ENCODE measurements around the gene DACH1.

DACH1 gene

DNA sequence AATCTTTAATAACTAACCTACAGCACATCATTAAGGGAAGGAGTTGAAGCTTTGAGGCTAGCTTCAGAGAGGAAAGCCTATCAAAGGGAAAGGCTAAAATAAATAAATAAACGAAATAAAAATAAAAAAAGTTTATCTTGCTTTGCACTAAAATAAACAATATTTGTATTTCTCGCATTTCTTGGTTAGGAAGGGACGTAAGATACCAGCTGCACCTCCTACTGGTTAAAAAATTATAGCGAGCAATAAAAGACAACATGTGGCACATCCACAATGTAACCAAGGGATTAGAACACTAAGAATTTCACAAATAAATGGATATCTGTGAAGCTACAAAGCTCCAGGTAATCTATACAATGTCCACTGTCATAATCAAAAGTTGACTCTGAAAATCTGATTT lies 194.5 kb downstream of the DACH1 start (continued):
- TF ChIP-seq POU6F1 (CRISPR knock-in tag; IDR thresholded peaks at IDR 0.05; ENCODE audit: borderline replicate concordance, low read depth) (no peak), SNAI2 (CRISPR knock-in tag; IDR thresholded peaks at IDR 0.05) (no peak), ZFP30 (CRISPR knock-in tag; IDR thresholded peaks at IDR 0.05) (no peak)

DNA sequence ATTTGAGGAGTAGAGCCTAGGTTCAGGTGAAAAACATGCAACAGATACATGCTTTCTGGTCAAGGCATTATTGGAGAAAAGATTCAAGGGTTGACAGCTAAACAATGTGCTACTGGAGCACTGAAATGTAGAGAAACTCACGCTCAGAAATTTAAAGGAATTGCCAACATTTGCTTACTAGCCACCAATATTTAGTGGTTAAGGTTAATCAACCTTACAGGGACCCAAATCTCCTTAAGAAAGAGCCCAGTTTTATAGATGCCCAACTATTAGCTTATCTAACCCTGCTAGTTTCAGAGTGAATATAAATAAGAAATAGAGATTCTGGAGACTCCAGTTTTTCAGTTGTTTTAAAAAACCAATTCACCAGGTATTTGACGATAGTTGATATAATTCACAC lies 203.6 kb downstream of the DACH1 start:
- TF ChIP-seq CSDC2 (CRISPR knock-in tag; IDR thresholded peaks at IDR 0.05) (no peak), POU6F1 (CRISPR knock-in tag; IDR thresholded peaks at IDR 0.05; ENCODE audit: borderline replicate concordance, low read depth) (no peak), ESRRG (CRISPR knock-in tag; IDR thresholded peaks at IDR 0.05) (no peak), SNAI2 (CRISPR knock-in tag; IDR thresholded peaks at IDR 0.05) (no peak), ZNF70 (CRISPR knock-in tag; IDR thresholded peaks at IDR 0.05) (no peak), PPARA (CRISPR knock-in tag; IDR thresholded peaks at IDR 0.05; ENCODE audit: borderline replicate concordance) (no peak), ZFP30 (CRISPR knock-in tag; IDR thresholded peaks at IDR 0.05) (no peak), ISL1 (CRISPR knock-in tag; IDR thresholded peaks at IDR 0.05) (no peak), OSR1 (CRISPR knock-in tag; IDR thresholded peaks at IDR 0.05) (no peak), CSRNP3 (CRISPR knock-in tag; IDR thresholded peaks at IDR 0.05) (no peak), RARB (CRISPR knock-in tag; IDR thresholded peaks at IDR 0.05) (no peak), GLIS3 (CRISPR knock-in tag; IDR thresholded peaks at IDR 0.05) (no peak), TOX (CRISPR knock-in tag; IDR thresholded peaks at IDR 0.05; ENCODE audit: borderline replicate concordance) (no peak), ZC3H10 (CRISPR knock-in tag; IDR thresholded peaks at IDR 0.05) (no peak), ZNF8 (CRISPR knock-in tag; IDR thresholded peaks at IDR 0.05) (no peak)
- ATAC-seq: no peak

DNA sequence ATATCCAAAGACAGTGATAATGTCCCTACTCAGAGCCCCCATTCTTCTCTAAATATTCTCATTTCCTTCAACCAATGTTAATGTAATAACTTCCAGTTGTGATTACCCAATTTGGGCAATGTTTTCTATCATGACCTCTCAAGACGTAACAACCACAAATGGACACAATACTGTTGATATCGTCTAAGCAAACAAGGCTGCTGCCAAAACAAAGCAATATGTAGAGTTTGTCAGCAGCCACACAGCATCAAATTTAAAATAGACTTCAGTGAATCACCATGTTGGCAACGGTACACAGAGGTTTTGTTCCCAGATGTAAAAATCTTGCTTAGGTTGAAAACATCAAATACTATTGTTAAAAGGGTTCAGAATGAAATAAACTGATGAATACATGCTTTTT lies 205.1 kb downstream of the DACH1 start:
- TF ChIP-seq GLIS3 (CRISPR knock-in tag; IDR thresholded peaks at IDR 0.05) (no peak), ESRRG (CRISPR knock-in tag; IDR thresholded peaks at IDR 0.05) (no peak), ISL1 (CRISPR knock-in tag; IDR thresholded peaks at IDR 0.05) (peak; percentile 70), TCF4 (CRISPR knock-in tag; IDR thresholded peaks at IDR 0.05; ENCODE audit: borderline replicate concordance) (0 out of 2 replicates have a peak, but pooled peaks have one; percentile 9)
- no peak; the same call in 2 of the 3 replicates for ATAC-seq

DNA sequence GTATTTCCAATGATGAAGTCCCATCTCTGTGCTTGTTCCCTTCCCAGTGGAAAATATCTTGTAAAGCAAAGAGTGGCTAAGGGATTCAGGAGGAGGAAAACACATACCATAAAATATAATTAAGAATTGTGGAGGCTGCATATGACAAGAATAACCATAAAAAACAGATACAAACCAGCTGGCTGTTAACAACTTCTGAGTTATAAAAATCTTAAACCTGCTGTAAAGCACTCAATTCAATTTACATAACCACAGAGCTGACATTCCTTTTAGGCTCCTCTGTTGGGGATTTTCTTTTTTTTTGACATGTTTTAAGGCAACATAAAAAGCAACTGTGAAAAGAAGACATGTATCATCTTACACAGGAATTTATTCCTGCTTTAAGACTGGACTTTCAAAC lies 207.6 kb downstream of the DACH1 start:
- peak; percentile 70 for ATAC-seq
- TF ChIP-seq ISL1 (CRISPR knock-in tag; IDR thresholded peaks at IDR 0.05): peak; percentile 78
- no peak for TF ChIP-seq ZNF8 (CRISPR knock-in tag; IDR thresholded peaks at IDR 0.05)

DNA sequence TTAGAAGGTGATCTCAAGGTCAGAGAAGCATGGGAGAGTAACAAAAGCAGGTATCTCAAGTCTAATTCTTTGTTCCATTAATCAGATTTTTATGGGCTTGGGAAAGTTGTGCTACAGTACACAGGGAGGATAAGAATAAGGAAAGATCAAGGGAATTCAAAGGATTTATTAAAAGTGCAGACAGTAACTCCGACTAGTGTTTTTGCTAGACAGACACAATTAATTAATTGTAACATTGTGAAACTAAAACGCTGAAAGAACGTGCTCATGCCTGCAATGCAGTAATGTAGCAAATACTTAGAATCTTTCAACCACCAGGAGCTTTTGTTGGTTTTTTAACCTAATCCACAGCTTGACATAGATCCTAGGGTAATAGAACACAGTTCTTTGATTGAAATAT lies 221.5 kb downstream of the DACH1 start:
- ATAC-seq: no peak
- TF ChIP-seq BACH2 (CRISPR knock-in tag; IDR thresholded peaks at IDR 0.05; ENCODE audit: borderline replicate concordance) (no peak), ZFP30 (CRISPR knock-in tag; IDR thresholded peaks at IDR 0.05) (no peak), ZFP3 (CRISPR knock-in tag; IDR thresholded peaks at IDR 0.05) (no peak), TOX (CRISPR knock-in tag; IDR thresholded peaks at IDR 0.05; ENCODE audit: borderline replicate concordance) (no peak), ZC3H10 (CRISPR knock-in tag; IDR thresholded peaks at IDR 0.05) (no peak), ESRRG (CRISPR knock-in tag; IDR thresholded peaks at IDR 0.05) (no peak), ISL1 (CRISPR knock-in tag; IDR thresholded peaks at IDR 0.05) (no peak), CSRNP3 (CRISPR knock-in tag; IDR thresholded peaks at IDR 0.05) (no peak), SNAI2 (CRISPR knock-in tag; IDR thresholded peaks at IDR 0.05) (no peak), CREB5 (CRISPR knock-in tag; IDR thresholded peaks at IDR 0.05; ENCODE audit: low read depth) (no peak), PATZ1 (CRISPR knock-in tag; IDR thresholded peaks at IDR 0.05; ENCODE audit: borderline replicate concordance) (no peak)
- TF ChIP-seq, protein P1, sequence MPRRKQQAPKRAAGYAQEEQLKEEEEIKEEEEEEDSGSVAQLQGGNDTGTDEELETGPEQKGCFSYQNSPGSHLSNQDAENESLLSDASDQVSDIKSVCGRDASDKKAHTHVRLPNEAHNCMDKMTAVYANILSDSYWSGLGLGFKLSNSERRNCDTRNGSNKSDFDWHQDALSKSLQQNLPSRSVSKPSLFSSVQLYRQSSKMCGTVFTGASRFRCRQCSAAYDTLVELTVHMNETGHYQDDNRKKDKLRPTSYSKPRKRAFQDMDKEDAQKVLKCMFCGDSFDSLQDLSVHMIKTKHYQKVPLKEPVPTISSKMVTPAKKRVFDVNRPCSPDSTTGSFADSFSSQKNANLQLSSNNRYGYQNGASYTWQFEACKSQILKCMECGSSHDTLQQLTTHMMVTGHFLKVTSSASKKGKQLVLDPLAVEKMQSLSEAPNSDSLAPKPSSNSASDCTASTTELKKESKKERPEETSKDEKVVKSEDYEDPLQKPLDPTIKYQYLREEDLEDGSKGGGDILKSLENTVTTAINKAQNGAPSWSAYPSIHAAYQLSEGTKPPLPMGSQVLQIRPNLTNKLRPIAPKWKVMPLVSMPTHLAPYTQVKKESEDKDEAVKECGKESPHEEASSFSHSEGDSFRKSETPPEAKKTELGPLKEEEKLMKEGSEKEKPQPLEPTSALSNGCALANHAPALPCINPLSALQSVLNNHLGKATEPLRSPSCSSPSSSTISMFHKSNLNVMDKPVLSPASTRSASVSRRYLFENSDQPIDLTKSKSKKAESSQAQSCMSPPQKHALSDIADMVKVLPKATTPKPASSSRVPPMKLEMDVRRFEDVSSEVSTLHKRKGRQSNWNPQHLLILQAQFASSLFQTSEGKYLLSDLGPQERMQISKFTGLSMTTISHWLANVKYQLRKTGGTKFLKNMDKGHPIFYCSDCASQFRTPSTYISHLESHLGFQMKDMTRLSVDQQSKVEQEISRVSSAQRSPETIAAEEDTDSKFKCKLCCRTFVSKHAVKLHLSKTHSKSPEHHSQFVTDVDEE (CRISPR knock-in tag; IDR thresholded peaks at IDR 0.05): no peak

Measured in SK-N-SH treated with all-trans-retinoic acid at 6 μM for 48 hours (cell line).